GM19238 (cell line): ENCODE measurements around the gene FXYD3.

Experiments
- DNase-seq: peaks from one replicate; pipeline ENCODE4 v3.0.0; 2011; ENCODE audit warnings: low spot score; ENCODE audit not compliant: insufficient read length

Gene FXYD3

GRCh38 chr19:35105411-35106290 is 10.0 kb upstream of the FXYD3 start:
- no peak for DNase-seq

- DNase-seq, result no peak
These were observed 9.4 kb upstream of the FXYD3 start for GRCh38 chr19:35106291-35106583.

GRCh38 chr19:35106898-35107541 is 8.6 kb upstream of the FXYD3 start:
- no peak for DNase-seq

- no peak for DNase-seq
These were observed 8.1 kb upstream of the FXYD3 start for GRCh38 chr19:35107545-35107944.

- no peak for DNase-seq
These were observed 6.9 kb upstream of the FXYD3 start for GRCh38 chr19:35108730-35109129.

- no peak for DNase-seq
These were observed 6.1 kb upstream of the FXYD3 start for GRCh38 chr19:35109395-35110112.

GRCh38 chr19:35110974-35111373 is 4.6 kb upstream of the FXYD3 start:
- DNase-seq, result no peak

GRCh38 chr19:35112995-35113688 is 2.5 kb upstream of the FXYD3 start:
- DNase-seq, result no peak

- peak; percentile 76 for DNase-seq
These were observed 1.1 kb upstream of the FXYD3 start for GRCh38 chr19:35114353-35115176.

- DNase-seq, result no peak
These were observed 614 bp downstream of the FXYD3 start for GRCh38 chr19:35116072-35116801.

- DNase-seq, result no peak
These were observed 1.5 kb downstream of the FXYD3 start for GRCh38 chr19:35117116-35117515.

GRCh38 chr19:35117799-35118198 is 2.2 kb downstream of the FXYD3 start:
- no peak for DNase-seq

GRCh38 chr19:35118268-35119020 is 2.8 kb downstream of the FXYD3 start:
- DNase-seq, result no peak

- DNase-seq, result no peak
These were observed 3.5 kb downstream of the FXYD3 start for GRCh38 chr19:35119091-35119490.

- DNase-seq, result no peak
These were observed 4.0 kb downstream of the FXYD3 start for GRCh38 chr19:35119578-35120155.

GRCh38 chr19:35120492-35120891 is 4.9 kb downstream of the FXYD3 start:
- DNase-seq, result no peak

- DNase-seq, result no peak
These were observed 5.3 kb downstream of the FXYD3 start for GRCh38 chr19:35120898-35121297.

GRCh38 chr19:35122687-35123551 is 7.3 kb downstream of the FXYD3 start:
- no peak for DNase-seq
